GM06990 (cell line): ENCODE measurements around the gene HYAL3.

Source experiments
- DNase-seq: peaks from one replicate; pipeline ENCODE4 v3.0.0-alpha.2; 2011; ENCODE audit not compliant: insufficient read length; ENCODE audit errors: extremely low read depth
- H3K27me3 ChIP-seq: replicated peaks from 2 replicates; pipeline ENCODE4 v1.6.0; 2011; ENCODE audit warnings: low read length; ENCODE audit not compliant: control insufficient read depth, insufficient read depth
- H3K36me3 ChIP-seq: 2 replicates; pipeline ENCODE4 v1.5.1; 2011; ENCODE audit warnings: low read length; ENCODE audit not compliant: control insufficient read depth, insufficient read depth
- H3K4me3 ChIP-seq: replicated peaks from 2 replicates; pipeline ENCODE4 v1.5.1; 2011; ENCODE audit warnings: low read depth, mild to moderate bottlenecking, control low read depth, low read length
- CTCF ChIP-seq: IDR thresholded peaks from 2 replicates; pipeline ENCODE4 v1.5.1; 2011; ENCODE audit warnings: low read length, control low read depth, mild to moderate bottlenecking, inconsistent platforms; ENCODE audit not compliant: insufficient read depth, poor library complexity, severe bottlenecking

Gene HYAL3

GRCh38 chr3:50298836-50299637 lies at the start of gene HYAL3, which contains the start of gene NAA80:
HYAL3 (minus strand) TSS chr3:50299405; CDS start chr3:50295602, 3,803 bp downstream.
NAA80 (minus strand) TSS chr3:50299405; CDS start chr3:50297463, 1,942 bp downstream.
- DNase-seq = peak; percentile 99
- TF ChIP-seq CTCF = peak; percentile 34
- Histone ChIP-seq H3K36me3 (no peaks in the 10 kb centered on the region), H3K4me3 (peak within 1 kb of the TSS; percentile 76), H3K27me3 (no peaks in the 10 kb centered on the region)

- H3K4me3 ChIP-seq = no peak overlapping the region
- peak; percentile 66 for TF ChIP-seq CTCF
- H3K36me3 ChIP-seq = peaks cover 11% of the 10 kb centered on the region
- H3K27me3 ChIP-seq = no peaks in the 10 kb centered on the region
- no peak for DNase-seq
These were observed 48.1 kb upstream of the HYAL3 start for GRCh38 chr3:50347187-50347813.

- DNase-seq = peak; percentile 79
- peaks cover 11% of the 10 kb centered on the region for H3K36me3 ChIP-seq
- no peaks in the 10 kb centered on the region for H3K27me3 ChIP-seq
- peak within 1 kb of the TSS; percentile 46 for H3K4me3 ChIP-seq
- no peak for TF ChIP-seq CTCF
These were observed 46.5 kb upstream of the HYAL3 start, which contains the start of gene ZMYND10 for GRCh38 chr3:50345586-50346234. ZMYND10 (minus strand) TSS chr3:50345732; CDS start chr3:50345579, 153 bp downstream.

- H3K36me3 ChIP-seq = peaks cover 11% of the 10 kb centered on the region
- no peak for TF ChIP-seq CTCF
- no peak overlapping the region for H3K4me3 ChIP-seq
- no peaks in the 10 kb centered on the region for H3K27me3 ChIP-seq
- no peak for DNase-seq
These were observed 45.8 kb upstream of the HYAL3 start for GRCh38 chr3:50345008-50345407.

GRCh38 chr3:50342813-50343633 lies 43.8 kb upstream of the HYAL3 start:
- H3K36me3 ChIP-seq = peaks cover 6% of the 10 kb centered on the region
- H3K4me3 ChIP-seq = no peak overlapping the region
- no peak for TF ChIP-seq CTCF
- no peak for DNase-seq
- no peaks in the 10 kb centered on the region for H3K27me3 ChIP-seq
